PFSK-1 (cell line): ENCODE data around the gene RPS24. TPM values are rescaled to one million over a fixed set of nuclear protein-coding genes. Genes with fewer than 3 reads are reported as not detected.

Source experiments
- FOXP2 ChIP-seq: optimal IDR thresholded peaks from 2 replicates; pipeline ENCODE3; 2011; ENCODE audit warnings: borderline replicate concordance, control low read depth, inconsistent platforms; ENCODE audit not compliant: insufficient read depth; ENCODE audit errors: extremely low read length, extremely low read depth
- POLR2AphosphoS5 ChIP-seq: IDR thresholded peaks from 2 replicates; pipeline ENCODE4 v1.6.1; 2012; ENCODE audit warnings: low read depth, mild to moderate bottlenecking, control low read depth, low read length, moderate library complexity
- SIN3A ChIP-seq: IDR thresholded peaks from 2 replicates; pipeline ENCODE4 v1.6.1; 2012; ENCODE audit warnings: mild to moderate bottlenecking, low read length, moderate library complexity, borderline replicate concordance; ENCODE audit not compliant: insufficient read depth
- TAF1 ChIP-seq: IDR thresholded peaks from 2 replicates; pipeline ENCODE4 v1.6.1; 2012; ENCODE audit warnings: low read length, control low read depth, borderline replicate concordance; ENCODE audit not compliant: insufficient read depth
- polyA plus RNA-seq: library from polyadenylated mRNA; unstranded; fragments of >200 nt; gene quantifications from one replicate; pipeline ENCODE4 v1.2.1, GENCODE V29; 2012; ENCODE audit warnings: low read depth, missing spikeins; ENCODE audit not compliant: insufficient read length
- TF ChIP-seq, protein P1 (sequence below), 2 experiments: IDR thresholded peaks; 2 replicates each; pipeline versions ENCODE4 v1.6.1 to v1.8.0; 2011 to 2012; ENCODE audit warnings: low read depth in 2 of 2, low read length in 2 of 2, control low read depth in 1 of 2, inconsistent platforms in 1 of 2, mild to moderate bottlenecking in 1 of 2, moderate library complexity in 1 of 2; ENCODE audit not compliant: insufficient read depth in 1 of 2

RPS24 gene
- 1,744 TPM for polyA plus RNA-seq

DNA sequence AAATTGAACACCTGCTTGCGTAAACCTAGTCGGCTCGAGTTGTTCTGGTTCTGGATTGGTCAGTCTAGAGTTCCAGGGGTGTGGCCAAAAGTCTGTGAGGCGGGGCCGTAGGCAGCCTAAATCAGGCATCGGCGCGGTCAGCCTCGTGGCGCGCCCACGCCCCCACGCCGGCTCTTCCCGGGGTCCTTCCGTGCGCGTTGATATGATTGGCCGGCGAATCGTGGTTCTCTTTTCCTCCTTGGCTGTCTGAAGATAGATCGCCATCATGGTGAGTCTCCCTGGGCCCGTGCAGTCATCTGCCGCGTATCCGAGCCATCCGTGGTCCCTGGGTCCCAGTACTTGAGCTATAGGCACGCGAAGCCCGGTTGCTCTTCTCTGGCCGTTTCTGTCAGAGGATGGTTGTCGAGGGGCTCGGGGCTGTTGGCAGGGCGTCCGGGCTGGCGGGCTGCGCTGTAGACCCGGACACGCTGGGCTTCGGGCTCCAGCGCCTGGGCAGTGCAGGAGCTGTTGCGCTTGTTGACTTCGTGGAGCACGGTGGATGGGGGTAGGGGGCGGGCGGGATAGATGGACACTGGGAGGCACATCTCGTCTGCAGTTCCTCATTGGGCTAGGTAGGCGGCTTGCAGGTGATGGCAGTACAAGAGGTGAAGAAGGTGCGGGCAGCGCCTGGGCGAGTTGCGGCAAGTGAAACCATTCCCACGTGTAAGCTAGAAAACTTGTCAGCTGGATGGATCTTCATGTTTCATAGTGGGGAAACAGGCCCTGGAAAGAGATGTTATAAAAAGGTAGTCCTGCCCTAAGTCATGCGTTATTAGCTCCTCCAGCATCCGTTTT, at the start of gene RPS24:
Gene RPS24 (plus strand): TSS at position 227 of the 834 bp plus-strand sequence. CDS start 39 bp downstream, at position 266.
- TF ChIP-seq SIN3A (no peak), TAF1 (peak; percentile 98; the same call in 1 of the 2 replicates), POLR2AphosphoS5 (peak; percentile 99), FOXP2 (no peak)
- TF ChIP-seq, protein P1, sequence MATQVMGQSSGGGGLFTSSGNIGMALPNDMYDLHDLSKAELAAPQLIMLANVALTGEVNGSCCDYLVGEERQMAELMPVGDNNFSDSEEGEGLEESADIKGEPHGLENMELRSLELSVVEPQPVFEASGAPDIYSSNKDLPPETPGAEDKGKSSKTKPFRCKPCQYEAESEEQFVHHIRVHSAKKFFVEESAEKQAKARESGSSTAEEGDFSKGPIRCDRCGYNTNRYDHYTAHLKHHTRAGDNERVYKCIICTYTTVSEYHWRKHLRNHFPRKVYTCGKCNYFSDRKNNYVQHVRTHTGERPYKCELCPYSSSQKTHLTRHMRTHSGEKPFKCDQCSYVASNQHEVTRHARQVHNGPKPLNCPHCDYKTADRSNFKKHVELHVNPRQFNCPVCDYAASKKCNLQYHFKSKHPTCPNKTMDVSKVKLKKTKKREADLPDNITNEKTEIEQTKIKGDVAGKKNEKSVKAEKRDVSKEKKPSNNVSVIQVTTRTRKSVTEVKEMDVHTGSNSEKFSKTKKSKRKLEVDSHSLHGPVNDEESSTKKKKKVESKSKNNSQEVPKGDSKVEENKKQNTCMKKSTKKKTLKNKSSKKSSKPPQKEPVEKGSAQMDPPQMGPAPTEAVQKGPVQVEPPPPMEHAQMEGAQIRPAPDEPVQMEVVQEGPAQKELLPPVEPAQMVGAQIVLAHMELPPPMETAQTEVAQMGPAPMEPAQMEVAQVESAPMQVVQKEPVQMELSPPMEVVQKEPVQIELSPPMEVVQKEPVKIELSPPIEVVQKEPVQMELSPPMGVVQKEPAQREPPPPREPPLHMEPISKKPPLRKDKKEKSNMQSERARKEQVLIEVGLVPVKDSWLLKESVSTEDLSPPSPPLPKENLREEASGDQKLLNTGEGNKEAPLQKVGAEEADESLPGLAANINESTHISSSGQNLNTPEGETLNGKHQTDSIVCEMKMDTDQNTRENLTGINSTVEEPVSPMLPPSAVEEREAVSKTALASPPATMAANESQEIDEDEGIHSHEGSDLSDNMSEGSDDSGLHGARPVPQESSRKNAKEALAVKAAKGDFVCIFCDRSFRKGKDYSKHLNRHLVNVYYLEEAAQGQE (IDR thresholded peaks at IDR 0.05; ENCODE audit: insufficient read depth in 1 of 2, low read depth in 2 of 2, low read length in 2 of 2) = peak; percentile 33 to 67; a peak in 2 of 4 replicates

DNA sequence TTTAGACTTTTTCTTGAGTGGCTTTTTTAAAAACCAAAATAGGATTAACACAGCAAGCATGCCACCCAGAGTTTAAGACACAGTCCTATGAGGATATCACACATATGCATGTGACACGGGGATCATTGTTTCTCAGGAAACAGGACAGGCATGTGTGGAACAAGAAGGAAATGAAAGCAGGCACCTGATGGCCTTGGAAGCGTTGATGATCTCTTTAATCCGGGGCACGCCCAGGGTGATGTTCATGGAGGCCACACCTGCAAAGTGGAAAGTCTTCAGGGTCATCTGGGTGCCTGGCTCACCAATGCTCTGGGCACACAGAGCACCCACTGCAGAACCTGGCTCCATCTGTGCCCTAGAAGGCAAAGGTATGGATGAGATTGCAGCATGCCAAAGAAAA, 48.7 kb upstream of the RPS24 start:
- TF ChIP-seq, protein P1 (IDR thresholded peaks at IDR 0.05; ENCODE audit: insufficient read depth in 1 of 2, low read depth in 2 of 2, low read length in 2 of 2) = no peak
- TF ChIP-seq FOXP2 (no peak), TAF1 (no peak), POLR2AphosphoS5 (no peak)

DNA sequence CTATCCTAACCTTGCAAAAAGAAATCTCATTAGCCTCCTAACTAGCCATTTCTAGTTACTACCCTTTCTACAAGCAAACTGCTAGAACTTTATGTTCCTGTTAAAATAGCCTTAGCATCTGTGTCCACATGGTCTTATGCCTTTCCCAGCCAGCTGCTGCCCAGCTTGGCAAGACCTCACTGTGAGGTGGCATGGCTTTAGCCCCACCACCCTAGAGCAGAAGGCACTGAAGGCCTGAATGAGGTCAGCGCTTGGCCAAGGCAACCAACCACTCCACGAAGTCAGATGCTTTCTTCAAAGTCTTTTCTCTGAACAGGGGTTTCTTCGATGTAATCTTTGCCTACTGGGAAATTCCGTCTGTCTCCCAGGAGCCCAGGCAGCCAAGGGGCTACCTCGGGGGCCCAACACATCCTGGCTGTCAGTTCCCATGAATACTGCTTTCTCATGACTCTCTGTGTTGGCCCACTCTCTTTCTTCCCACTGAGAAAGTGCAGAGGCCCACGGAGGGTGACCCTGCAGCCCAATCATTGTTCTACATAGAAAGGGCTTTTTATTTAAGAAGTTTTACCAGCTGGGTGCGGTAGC, 45.9 kb upstream of the RPS24 start:
- TF ChIP-seq FOXP2 (no peak), SIN3A (no peak), TAF1 (no peak), POLR2AphosphoS5 (no peak)
- TF ChIP-seq, protein P1 (IDR thresholded peaks at IDR 0.05; ENCODE audit: insufficient read depth in 1 of 2, low read depth in 2 of 2, low read length in 2 of 2) = no peak

DNA sequence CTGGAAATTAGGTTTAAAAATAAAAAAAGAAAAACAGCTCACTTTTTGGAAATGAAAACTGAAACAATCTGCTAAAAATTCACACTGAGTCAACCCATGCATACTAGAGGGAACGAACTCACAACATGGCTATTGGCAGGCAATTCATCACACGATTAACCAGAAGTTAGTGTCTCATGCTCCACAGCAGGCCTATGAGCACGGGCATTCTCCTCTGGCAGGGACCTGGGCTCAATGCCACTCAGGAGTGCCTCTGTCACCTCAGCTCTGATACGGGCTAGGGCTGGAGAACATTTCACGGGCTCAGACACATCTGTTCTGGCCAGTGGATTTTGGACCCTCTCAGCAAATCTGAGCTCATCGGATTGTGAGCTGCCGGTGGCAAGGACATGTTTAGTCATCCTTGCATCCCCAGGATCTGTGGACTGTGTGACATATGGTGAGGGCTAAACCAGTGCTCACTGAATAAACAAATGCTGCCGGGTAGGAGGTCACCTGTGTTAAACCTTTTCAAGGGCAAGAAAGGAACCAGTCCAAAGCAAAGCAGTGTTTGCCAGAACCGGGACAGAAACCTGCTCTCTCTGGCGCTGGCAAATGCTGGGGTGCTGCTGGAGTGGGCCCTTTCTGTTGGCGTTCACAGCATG, 44.5 kb upstream of the RPS24 start:
- TF ChIP-seq, protein P1 (IDR thresholded peaks at IDR 0.05; ENCODE audit: insufficient read depth in 1 of 2, low read depth in 2 of 2, low read length in 2 of 2) = no peak
- TF ChIP-seq POLR2AphosphoS5 (no peak), TAF1 (no peak), SIN3A (no peak), FOXP2 (no peak)
